Dendritic cell treated with granulocyte-macrophage colony-stimulating factor and Interleukin-4, amounts not matched to agents 40 ng/mL and 50 ng/mL, for 4 days (primary cell): Measurements from ENCODE around the gene GAD1.

Experiments
- H3K27ac Mint-ChIP-seq: one replicate; pipeline ENCODE4 v1.8.0; 2022; ENCODE audit warnings: mild to moderate bottlenecking, mixed read lengths
- H3K27me3 Mint-ChIP-seq: one replicate; pipeline ENCODE4 v1.8.0; 2022; ENCODE audit warnings: mild to moderate bottlenecking, mixed read lengths
- H3K36me3 Mint-ChIP-seq: one replicate; pipeline ENCODE4 v1.8.0; 2022; ENCODE audit warnings: low read depth, mixed read lengths
- H3K4me1 Mint-ChIP-seq: one replicate; pipeline ENCODE4 v1.8.0; 2022; ENCODE audit warnings: low read depth, mixed read lengths
- H3K4me3 Mint-ChIP-seq: one replicate; pipeline ENCODE4 v1.8.0; 2022; ENCODE audit warnings: mild to moderate bottlenecking, moderate library complexity, mixed read lengths
- H3K9me3 Mint-ChIP-seq: one replicate; pipeline ENCODE4 v1.8.0; 2022; ENCODE audit warnings: mixed read lengths
- intact Hi-C: fragments of 100-400 bp; cut with micrococcal nuclease; formaldehyde crosslinking; loops from one replicate; pipeline ENCODE4 v1.15.0; 2022

Gene GAD1

DNA sequence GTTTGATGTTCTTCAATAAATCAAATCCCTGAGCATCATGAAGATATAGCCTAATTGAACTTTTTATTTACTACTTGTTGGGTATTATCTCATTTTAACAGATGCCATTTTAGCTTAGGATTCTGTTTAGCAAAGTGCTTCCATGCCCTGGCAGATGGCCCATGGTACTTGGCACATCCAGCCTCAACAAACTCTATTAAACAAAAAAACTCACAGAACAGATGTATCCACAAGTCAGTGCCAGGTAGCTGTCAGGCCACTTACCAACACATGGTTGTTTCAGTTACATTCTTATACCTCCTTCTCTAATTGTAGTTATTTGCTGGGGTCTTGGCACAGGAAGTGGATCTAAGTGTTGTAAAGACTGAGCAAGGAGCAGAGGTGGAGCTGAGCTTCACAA lies 29.6 kb downstream of the GAD1 start:
- H3K9me3 Mint-ChIP-seq, result no peaks in the 10 kb centered on the region
- peaks cover 4% of the 10 kb centered on the region for H3K4me1 Mint-ChIP-seq
- H3K36me3 Mint-ChIP-seq, result no peaks in the 10 kb centered on the region
- no peak overlapping the region for H3K4me3 Mint-ChIP-seq
- no peaks in the 10 kb centered on the region for H3K27me3 Mint-ChIP-seq
- H3K27ac Mint-ChIP-seq, result no peak overlapping the region
- intact Hi-C loops, result no loop called here

DNA sequence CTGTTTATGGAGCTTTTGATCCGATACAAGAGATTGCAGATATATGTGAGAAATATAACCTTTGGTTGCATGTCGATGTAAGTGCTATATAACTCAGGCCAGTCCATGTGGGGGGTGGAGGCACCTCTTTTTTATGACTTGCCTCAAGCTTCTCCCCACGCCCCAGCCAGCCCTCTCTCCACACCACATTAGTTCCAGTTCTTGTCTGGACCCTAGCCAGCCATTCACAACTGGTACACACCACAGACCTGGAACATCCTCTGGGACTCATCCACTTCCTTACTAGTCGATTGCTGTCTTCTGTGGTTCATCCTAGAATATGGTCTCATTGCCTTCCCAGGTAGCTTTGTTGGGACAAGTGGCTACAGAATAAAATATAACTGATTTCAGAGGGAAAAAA lies 31.0 kb downstream of the GAD1 start:
- Mint-ChIP-seq H3K4me3 (no peak overlapping the region), H3K27ac (no peak overlapping the region), H3K9me3 (no peaks in the 10 kb centered on the region), H3K4me1 (peaks cover 4% of the 10 kb centered on the region), H3K27me3 (no peaks in the 10 kb centered on the region), H3K36me3 (no peaks in the 10 kb centered on the region)
- intact Hi-C loops, result no loop called here

DNA sequence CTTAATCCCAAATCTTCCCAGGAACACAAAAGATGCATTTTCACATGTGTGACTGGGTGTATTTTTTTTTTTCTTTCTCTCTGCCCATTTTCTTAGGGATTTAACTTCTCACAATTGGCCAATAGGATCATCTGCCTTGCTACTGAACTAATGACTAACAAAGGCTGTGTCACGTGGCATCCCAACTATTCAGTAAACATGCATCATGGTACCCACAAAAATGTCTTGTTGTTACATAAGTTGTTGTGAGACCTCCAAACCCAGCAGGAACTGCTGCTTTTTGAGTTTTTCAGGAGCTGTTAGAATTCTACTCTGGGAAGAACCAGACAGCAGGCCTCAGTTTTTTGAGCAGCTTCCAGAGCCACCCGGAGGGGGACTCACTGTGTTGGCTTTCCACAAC lies 31.9 kb downstream of the GAD1 start:
- H3K27me3 Mint-ChIP-seq, result no peaks in the 10 kb centered on the region
- no peaks in the 10 kb centered on the region for H3K9me3 Mint-ChIP-seq
- intact Hi-C loops, result no loop called here
- peaks cover 4% of the 10 kb centered on the region for H3K4me1 Mint-ChIP-seq
- no peak overlapping the region for H3K27ac Mint-ChIP-seq
- H3K4me3 Mint-ChIP-seq, result no peak overlapping the region
- H3K36me3 Mint-ChIP-seq, result no peaks in the 10 kb centered on the region

DNA sequence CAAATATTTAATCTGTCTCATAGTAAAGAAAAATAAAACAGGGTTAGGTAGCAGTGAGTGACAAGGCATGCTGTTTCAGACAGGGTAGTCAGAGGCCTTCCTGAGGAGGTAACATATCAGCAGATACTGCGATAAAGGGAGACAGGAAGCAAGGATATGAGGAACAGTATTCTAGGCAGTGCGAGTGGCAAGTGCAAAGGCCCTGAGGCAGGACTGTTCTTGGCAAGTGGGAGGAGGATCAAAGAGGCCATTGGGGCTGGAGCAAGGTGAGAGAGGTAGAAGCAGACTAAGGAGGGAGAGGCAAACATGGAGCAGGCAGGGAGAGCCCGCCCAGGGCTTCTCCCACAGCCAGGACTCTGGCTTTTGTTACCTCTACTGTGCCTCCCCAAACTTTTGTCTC lies 33.6 kb downstream of the GAD1 start:
- Mint-ChIP-seq H3K4me3 (no peak overlapping the region), H3K27ac (no peak overlapping the region), H3K36me3 (no peaks in the 10 kb centered on the region), H3K9me3 (no peaks in the 10 kb centered on the region), H3K27me3 (no peaks in the 10 kb centered on the region), H3K4me1 (no peaks in the 10 kb centered on the region)
- intact Hi-C loops, result no loop called here

DNA sequence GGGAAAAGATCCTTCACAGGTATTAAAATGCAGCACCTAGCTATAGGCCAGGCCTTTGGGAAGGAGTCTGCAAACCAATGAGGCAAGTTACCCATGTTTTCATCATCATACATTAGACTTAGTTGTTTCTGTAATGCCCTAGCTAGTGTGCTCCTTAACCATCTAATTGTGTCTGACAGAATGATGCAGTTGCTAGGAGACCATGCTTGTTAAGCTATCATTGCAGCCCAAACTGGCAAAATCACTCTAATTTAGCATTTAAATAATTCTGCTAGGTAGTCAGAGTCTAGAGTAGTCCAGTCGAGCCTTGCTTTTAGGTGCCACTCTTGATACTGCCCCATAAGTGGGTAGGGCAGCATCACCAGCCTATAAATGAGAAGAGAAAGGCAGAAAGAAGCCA lies 34.9 kb downstream of the GAD1 start:
- Mint-ChIP-seq H3K27ac (no peak overlapping the region), H3K9me3 (no peaks in the 10 kb centered on the region), H3K4me1 (no peaks in the 10 kb centered on the region), H3K36me3 (no peaks in the 10 kb centered on the region), H3K4me3 (no peak overlapping the region), H3K27me3 (no peaks in the 10 kb centered on the region)
- intact Hi-C loops, result no loop called here

DNA sequence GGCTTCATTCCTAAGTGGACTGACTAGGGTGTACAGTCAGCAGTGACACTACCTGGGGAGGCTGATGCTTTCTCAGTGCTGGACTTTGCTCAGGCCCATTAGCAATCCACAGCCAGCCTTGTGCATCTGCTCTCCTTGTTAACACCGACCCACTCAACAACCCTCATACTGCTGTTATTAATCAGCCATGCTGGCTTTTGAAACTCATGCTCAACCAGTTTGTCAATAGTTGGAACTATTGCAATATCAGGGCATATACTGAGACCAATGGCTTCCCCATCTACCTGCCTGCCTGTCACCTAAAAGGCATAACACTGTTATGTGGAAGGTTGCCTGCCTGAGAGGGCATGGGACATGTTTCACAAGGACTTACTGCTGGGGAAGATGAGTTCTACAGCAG lies 39.4 kb downstream of the GAD1 start:
- H3K4me3 Mint-ChIP-seq, result no peak overlapping the region
- H3K36me3 Mint-ChIP-seq, result no peaks in the 10 kb centered on the region
- no peaks in the 10 kb centered on the region for H3K4me1 Mint-ChIP-seq
- H3K27ac Mint-ChIP-seq, result no peak overlapping the region
- no peaks in the 10 kb centered on the region for H3K27me3 Mint-ChIP-seq
- no peaks in the 10 kb centered on the region for H3K9me3 Mint-ChIP-seq
- intact Hi-C loops, result no loop called here

DNA sequence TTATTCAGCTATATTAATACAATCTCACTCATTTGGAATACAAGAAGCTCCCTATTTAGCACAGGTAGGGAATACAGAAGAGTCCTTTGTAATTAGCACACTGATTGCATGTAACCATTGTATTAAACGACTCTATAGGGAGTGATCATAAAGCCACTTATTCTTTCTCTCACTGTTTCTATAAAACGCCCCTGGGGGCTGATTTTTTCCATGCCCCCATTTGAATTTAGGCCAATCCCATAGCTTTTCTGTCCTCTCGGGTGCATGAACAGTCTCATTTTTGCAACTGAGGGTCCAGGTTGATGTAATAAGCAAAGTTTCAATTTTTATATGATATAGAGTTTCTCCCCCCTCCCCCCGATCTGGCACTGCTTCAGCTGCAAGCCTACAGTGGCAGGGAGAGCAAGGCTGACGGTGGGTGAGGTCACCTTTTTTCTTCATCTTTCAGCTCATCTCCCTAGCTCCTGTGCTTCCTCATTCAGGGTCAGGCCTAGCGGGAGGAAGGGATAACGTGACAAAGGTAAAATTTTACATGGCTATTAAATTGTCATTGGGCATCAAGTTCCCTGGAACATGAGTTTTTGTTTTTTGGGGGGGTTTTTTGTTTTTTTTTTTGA lies 45.7 kb downstream of the GAD1 start:
- intact Hi-C loops, result no loop called here
- no peak overlapping the region for H3K4me3 Mint-ChIP-seq
- H3K36me3 Mint-ChIP-seq, result no peaks in the 10 kb centered on the region
- no peak overlapping the region for H3K27ac Mint-ChIP-seq
- H3K9me3 Mint-ChIP-seq, result no peaks in the 10 kb centered on the region
- peaks cover 1% of the 10 kb centered on the region for H3K27me3 Mint-ChIP-seq
- no peaks in the 10 kb centered on the region for H3K4me1 Mint-ChIP-seq

DNA sequence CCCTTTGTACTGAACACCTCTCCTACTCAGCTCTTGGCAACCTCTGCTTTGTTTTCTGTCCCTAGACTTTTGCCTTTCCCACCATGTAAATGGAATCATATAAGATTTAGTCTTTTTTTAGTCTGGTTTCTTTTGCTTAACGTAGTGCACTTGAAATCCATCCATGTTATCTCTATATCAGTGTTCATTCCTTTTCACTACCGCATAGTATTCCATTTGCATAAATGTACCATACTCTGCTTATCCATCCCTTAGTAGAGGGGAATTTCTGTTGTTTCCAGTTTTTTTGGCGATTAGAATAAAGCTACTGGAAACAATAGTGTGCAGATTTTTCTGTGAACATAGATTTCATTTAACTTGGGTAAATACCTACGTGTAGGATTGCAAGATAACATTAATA lies 46.4 kb downstream of the GAD1 start:
- H3K36me3 Mint-ChIP-seq, result no peaks in the 10 kb centered on the region
- H3K27ac Mint-ChIP-seq, result no peak overlapping the region
- no peak overlapping the region for H3K4me3 Mint-ChIP-seq
- no peaks in the 10 kb centered on the region for H3K9me3 Mint-ChIP-seq
- peaks cover 2% of the 10 kb centered on the region for H3K27me3 Mint-ChIP-seq
- intact Hi-C loops, result no loop called here
- no peaks in the 10 kb centered on the region for H3K4me1 Mint-ChIP-seq

DNA sequence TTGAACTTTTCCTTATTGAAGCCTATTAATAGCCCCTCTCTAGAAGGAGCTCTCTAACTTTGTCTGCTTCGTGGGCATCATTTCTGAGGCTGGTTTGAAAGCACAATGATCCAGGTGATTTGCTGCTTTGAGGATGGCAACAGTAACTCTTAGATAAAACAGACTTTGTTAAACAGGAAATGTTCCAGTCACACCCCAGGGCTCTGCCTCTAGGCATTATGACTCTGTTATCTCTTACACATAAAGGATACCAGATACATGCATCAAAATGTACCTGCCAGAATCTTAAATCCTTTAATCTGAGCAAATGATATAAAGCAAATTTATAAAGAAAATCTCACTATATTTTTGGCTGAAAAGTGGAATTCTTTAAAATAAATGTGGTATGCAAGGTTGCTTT lies 52.3 kb downstream of the GAD1 start:
- Mint-ChIP-seq H3K4me1 (peaks cover 10% of the 10 kb centered on the region), H3K27ac (no peak overlapping the region), H3K27me3 (peaks cover 3% of the 10 kb centered on the region), H3K36me3 (no peaks in the 10 kb centered on the region), H3K4me3 (no peak overlapping the region), H3K9me3 (no peaks in the 10 kb centered on the region)
- intact Hi-C loops, result no loop called here

DNA sequence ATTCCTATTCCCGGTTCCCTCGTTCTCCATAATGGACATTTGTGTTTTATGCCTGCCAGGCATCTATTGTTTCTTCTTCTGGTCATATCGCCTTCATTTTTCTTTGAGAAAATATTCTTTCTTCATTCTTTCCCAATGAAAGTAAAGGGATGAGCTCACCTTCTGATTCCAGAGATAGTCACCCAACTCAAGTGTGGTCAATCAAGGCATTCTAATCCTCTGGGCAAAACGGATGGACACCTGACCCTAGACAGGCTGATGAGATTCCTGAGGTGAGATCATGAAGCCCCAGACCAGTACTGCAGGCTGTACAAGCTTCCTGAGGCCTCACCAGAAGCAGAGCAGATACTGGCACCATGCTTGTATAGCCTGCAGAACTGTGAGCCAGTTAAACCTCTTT lies 52.8 kb downstream of the GAD1 start:
- no peak overlapping the region for H3K4me3 Mint-ChIP-seq
- peaks cover 10% of the 10 kb centered on the region for H3K4me1 Mint-ChIP-seq
- no peak overlapping the region for H3K27ac Mint-ChIP-seq
- peaks cover 3% of the 10 kb centered on the region for H3K27me3 Mint-ChIP-seq
- intact Hi-C loops, result no loop called here
- H3K9me3 Mint-ChIP-seq, result no peaks in the 10 kb centered on the region
- no peaks in the 10 kb centered on the region for H3K36me3 Mint-ChIP-seq

DNA sequence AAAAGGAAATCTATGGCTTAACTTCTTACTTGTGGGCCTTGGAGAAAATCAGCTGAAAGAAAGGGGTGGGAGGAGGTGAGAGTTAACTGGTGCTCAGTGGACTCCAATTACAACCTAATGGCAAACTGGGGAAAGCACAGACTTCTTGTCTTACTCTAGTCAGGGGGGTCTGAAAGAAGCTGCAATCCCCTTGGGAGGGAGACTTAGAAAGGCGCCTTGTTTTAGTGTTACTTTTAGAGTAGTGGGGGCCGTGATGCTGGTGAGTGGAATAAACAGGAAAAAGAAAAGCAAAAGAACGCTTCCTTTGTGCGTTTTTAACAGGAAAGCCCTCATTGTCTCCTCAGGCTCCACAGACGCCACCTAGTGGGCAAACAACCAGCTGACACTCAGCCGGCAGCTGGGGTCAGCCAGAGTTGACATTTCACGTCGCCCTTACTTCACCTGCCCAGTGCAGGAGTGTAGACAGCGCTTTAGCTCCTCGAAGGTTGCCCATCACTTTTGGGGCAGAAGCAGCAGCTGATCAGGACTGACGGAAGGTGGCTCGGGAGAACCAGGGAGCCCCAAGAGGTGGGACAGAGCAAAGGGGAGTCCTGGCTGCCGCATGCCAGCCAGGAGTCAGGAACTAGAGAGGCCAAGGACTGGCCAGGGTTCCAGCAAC lies 56.5 kb downstream of the GAD1 start:
- Mint-ChIP-seq H3K36me3 (no peaks in the 10 kb centered on the region), H3K27me3 (peaks cover 2% of the 10 kb centered on the region), H3K4me1 (peaks cover 12% of the 10 kb centered on the region), H3K27ac (peak overlapping the region; percentile 14), H3K9me3 (no peaks in the 10 kb centered on the region), H3K4me3 (peak overlapping the region; percentile 71)
- intact Hi-C loops, result no loop called here

DNA sequence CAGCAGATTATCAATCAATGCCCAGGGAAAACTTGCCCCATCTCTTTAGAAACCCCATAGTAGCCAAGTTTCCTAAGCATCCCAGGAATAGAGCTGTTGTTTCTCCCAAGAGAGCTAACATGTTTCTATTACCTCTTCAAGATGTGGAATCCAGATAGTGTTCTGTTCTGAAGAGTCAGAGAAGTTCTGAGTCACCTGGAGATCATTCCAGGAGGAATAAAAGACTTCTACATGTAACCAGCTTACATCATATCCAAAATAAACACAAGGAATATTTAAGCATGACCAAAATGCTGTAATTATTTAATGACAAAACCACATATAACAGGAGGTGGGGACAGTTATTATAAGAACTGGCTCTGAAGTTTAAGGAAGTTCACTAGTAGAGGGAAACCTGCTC lies 61.4 kb downstream of the GAD1 start:
- H3K9me3 Mint-ChIP-seq, result no peaks in the 10 kb centered on the region
- peaks cover 7% of the 10 kb centered on the region for H3K27me3 Mint-ChIP-seq
- intact Hi-C loops, result no loop called here

DNA sequence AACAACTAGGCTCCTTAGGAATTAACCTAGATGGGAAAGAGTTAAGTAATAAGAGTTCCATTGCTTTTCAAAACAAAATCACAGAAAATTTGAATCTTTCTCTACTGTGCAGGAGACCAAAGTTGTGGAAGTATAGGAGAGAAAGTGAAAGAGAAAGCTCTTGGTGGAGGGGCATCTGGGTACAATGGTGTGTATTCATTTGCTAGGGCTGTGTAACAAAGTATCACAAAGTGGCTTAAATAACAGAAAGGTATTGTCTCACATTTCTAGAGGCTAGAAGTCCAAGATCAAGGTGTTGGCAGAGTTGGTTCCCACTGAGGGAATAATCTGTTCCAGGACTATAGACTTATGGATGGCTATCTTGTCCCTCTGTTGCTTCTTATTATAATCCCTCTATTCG lies 61.8 kb downstream of the GAD1 start:
- Mint-ChIP-seq H3K9me3 (no peaks in the 10 kb centered on the region), H3K27me3 (peaks cover 7% of the 10 kb centered on the region), H3K36me3 (no peaks in the 10 kb centered on the region), H3K27ac (no peak overlapping the region), H3K4me3 (no peak overlapping the region), H3K4me1 (peaks cover 8% of the 10 kb centered on the region)
- intact Hi-C loops, result no loop called here

More for the DNA sequence above, 61.4 kb downstream of the GAD1 start:
- H3K4me3 Mint-ChIP-seq, result no peak overlapping the region
- H3K27ac Mint-ChIP-seq, result no peak overlapping the region
- peaks cover 12% of the 10 kb centered on the region for H3K4me1 Mint-ChIP-seq
- no peaks in the 10 kb centered on the region for H3K36me3 Mint-ChIP-seq

DNA sequence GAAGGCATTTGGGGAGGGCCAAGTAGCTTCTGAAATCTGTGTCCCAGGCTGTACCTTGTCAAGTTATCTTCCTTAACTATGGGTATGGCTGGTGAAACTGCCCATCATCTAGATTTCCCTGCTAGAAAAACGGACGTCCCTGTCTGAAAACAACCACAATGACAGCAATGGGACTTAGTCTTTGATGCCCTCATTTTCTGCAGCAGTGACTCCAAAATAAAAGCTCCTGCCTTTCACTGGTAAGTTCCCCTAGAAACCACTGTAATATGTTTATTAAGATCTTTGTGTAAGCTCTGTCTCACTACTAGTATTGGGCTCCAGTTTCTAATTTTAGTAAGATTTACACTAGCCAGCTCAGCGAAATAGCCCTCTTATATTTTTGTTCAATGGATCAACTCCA lies 65.2 kb downstream of the GAD1 start:
- intact Hi-C loops, result no loop called here

DNA sequence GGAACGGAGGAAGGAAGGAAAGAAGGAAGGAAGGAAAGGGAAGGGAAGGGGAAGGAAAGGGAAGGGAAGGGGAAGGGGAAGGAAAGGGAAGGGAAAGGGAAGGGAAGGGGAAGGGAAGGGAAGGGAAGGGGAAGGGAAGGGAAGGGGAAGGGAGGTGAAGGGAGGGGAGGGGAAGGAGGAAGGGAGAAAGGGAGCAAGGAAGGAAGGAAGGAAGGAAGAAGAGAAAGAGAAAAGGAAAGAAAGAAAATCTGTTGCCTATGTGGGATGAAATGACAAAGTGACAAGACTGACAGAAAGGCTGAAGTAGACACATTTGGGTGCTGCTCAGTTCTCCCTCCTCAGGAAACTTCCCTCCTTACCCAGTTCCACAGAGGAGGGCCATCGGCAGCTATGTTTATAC lies 66.1 kb downstream of the GAD1 start:
- intact Hi-C loops, result no loop called here
- H3K9me3 Mint-ChIP-seq, result no peaks in the 10 kb centered on the region
- no peak overlapping the region for H3K27ac Mint-ChIP-seq
- peaks cover 7% of the 10 kb centered on the region for H3K27me3 Mint-ChIP-seq
- H3K36me3 Mint-ChIP-seq, result no peaks in the 10 kb centered on the region
- peaks cover 7% of the 10 kb centered on the region for H3K4me1 Mint-ChIP-seq
- H3K4me3 Mint-ChIP-seq, result no peak overlapping the region

More for the DNA sequence above, 65.2 kb downstream of the GAD1 start:
- peaks cover 7% of the 10 kb centered on the region for H3K27me3 Mint-ChIP-seq
- H3K36me3 Mint-ChIP-seq, result no peaks in the 10 kb centered on the region
- no peak overlapping the region for H3K4me3 Mint-ChIP-seq
- no peaks in the 10 kb centered on the region for H3K9me3 Mint-ChIP-seq
- peaks cover 7% of the 10 kb centered on the region for H3K4me1 Mint-ChIP-seq
- H3K27ac Mint-ChIP-seq, result no peak overlapping the region
